Gastroesophageal sphincter (tissue), 4 donors: ENCODE measurements around the gene EFL1. TPM values are rescaled to one million over a fixed set of nuclear protein-coding genes. Genes with fewer than 3 reads are reported as not detected.

Source experiments
- ATAC-seq: fragments of 150-250 bp; one replicate; pipeline ENCODE4 v1.9.1; 2016; ENCODE audit warnings: mild to moderate bottlenecking, moderate library complexity
- H3K27ac ChIP-seq, 4 donors: fragments of 200-600 bp; sonication (generic) in 3 of 4; 1 replicate in 3 of 4; 2 replicates in 1 of 4; pipeline ENCODE4 v1.5.1; 2016 to 2019
- H3K27me3 ChIP-seq: fragments of 200-600 bp; sonication (generic); one replicate; pipeline ENCODE4 v1.5.1; 2019
- H3K36me3 ChIP-seq, 2 donors: fragments of 200-600 bp; sonication (generic); one replicate each; pipeline ENCODE4 v1.5.1; 2019; ENCODE audit warnings: control low read depth in 1 of 2
- H3K4me1 ChIP-seq, 3 donors: fragments of 200-600 bp; sonication (generic); 1 replicate in 2 of 3; 2 replicates in 1 of 3; pipeline ENCODE4 v1.5.1; 2016 to 2019; ENCODE audit warnings: control low read depth in 2 of 3
- H3K4me3 ChIP-seq, 2 donors: fragments of 200-600 bp; sonication (generic); one replicate each; pipeline ENCODE4 v1.5.1; 2019; ENCODE audit warnings: mild to moderate bottlenecking in 1 of 2, moderate library complexity in 1 of 2
- H3K9me3 ChIP-seq, 3 donors: fragments of 200-600 bp; sonication (generic); one replicate each; pipeline ENCODE4 v1.5.1; 2017 to 2019; ENCODE audit warnings: control low read depth in 2 of 3
- CTCF ChIP-seq, 4 experiments: fragments of 200-600 bp in 2 of 4; fragments of 450-650 bp in 2 of 4; sonication (generic) in 1 of 4; IDR thresholded peaks; one replicate each; pipeline ENCODE4 v1.5.1; 2017 to 2019; ENCODE audit warnings: antibody characterized with exemption in 4 of 4, mild to moderate bottlenecking in 2 of 4, moderate library complexity in 2 of 4
- EP300 ChIP-seq: sonication (generic); formaldehyde crosslinking; IDR thresholded peaks from one replicate; pipeline ENCODE4 v1.6.1; 2017; ENCODE audit warnings: antibody characterized with exemption, mild to moderate bottlenecking
- POLR2A ChIP-seq, 2 donors: fragments of 450-650 bp; IDR thresholded peaks; one replicate each; pipeline ENCODE4 v1.6.1; 2017; ENCODE audit warnings: antibody characterized with exemption in 2 of 2, mild to moderate bottlenecking in 2 of 2, moderate library complexity in 1 of 2
- POLR2AphosphoS5 ChIP-seq: sonication (generic); formaldehyde crosslinking; IDR thresholded peaks from one replicate; pipeline ENCODE4 v1.6.1; 2017; ENCODE audit warnings: antibody characterized with exemption
- WGBS, 2 donors: methylation state at CpG; one replicate each; pipeline ENCODE4 v1.1.5; 2018; ENCODE audit warnings: low coverage in 1 of 2; 5-methylcytosine and 5-hydroxymethylcytosine counted together
- total RNA-seq, 4 donors: library from RNA; depleted of rRNA; stranded (reverse); fragments of >200 nt; gene quantifications; one replicate each; pipeline ENCODE4 v1.1.0, GENCODE V29; 2016

Gene EFL1
- total RNA-seq, 4 donors from 2014 or later = 12.1 to 17.7 (median 15.5) TPM

- no peak overlapping the region for H3K4me3 ChIP-seq
- TF ChIP-seq EP300 = no peak
- no peak for TF ChIP-seq POLR2AphosphoS5
- TF ChIP-seq CTCF (IDR thresholded peaks at IDR 0.05) = no peak
- peak overlapping the region in 3 of 4 donors; percentile 0 to 46 (median 31) for H3K27ac ChIP-seq
- H3K36me3 ChIP-seq = peaks cover 0 to 18% of the 10 kb centered on the region in 2 donors
- no peaks in the 10 kb centered on the region for H3K9me3 ChIP-seq
- ATAC-seq = no peak
- peaks cover 0 to 22% (median 7%) of the 10 kb centered on the region in 3 donors for H3K4me1 ChIP-seq
- H3K27me3 ChIP-seq = no peaks in the 10 kb centered on the region
- WGBS, 2 donors = 54 to 61% methylated on average over 4 of the region's 4 CpGs
Measured at GRCh38 chr15:82130248-82130647, 132.3 kb downstream of the EFL1 start.

GRCh38 chr15:82129761-82130160 lies 132.8 kb downstream of the EFL1 start:
- Histone ChIP-seq H3K27me3 (no peaks in the 10 kb centered on the region), H3K36me3 (peaks cover 0 to 14% of the 10 kb centered on the region in 2 donors), H3K9me3 (no peaks in the 10 kb centered on the region), H3K4me3 (no peak overlapping the region), H3K27ac (peak overlapping the region in 3 of 4 donors; percentile 0 to 46 (median 31)), H3K4me1 (peaks cover 0 to 22% (median 7%) of the 10 kb centered on the region in 3 donors)
- 10 to 32% methylated on average over 4 to 5 of the region's 5 CpGs for WGBS, 2 donors
- TF ChIP-seq EP300 (no peak), POLR2AphosphoS5 (peak; percentile 38)
- ATAC-seq = no peak

GRCh38 chr15:82129149-82129692 lies 133.3 kb downstream of the EFL1 start:
- no peaks in the 10 kb centered on the region for H3K9me3 ChIP-seq
- no peak overlapping the region for H3K27ac ChIP-seq
- H3K4me3 ChIP-seq = no peak overlapping the region
- H3K27me3 ChIP-seq = no peaks in the 10 kb centered on the region
- TF ChIP-seq CTCF (IDR thresholded peaks at IDR 0.05) (no peak), POLR2A (IDR thresholded peaks at IDR 0.05) (no peak), POLR2AphosphoS5 (no peak), EP300 (no peak)
- peaks cover 0 to 22% (median 7%) of the 10 kb centered on the region in 3 donors for H3K4me1 ChIP-seq
- H3K36me3 ChIP-seq = peaks cover 0 to 10% of the 10 kb centered on the region in 2 donors
- WGBS, 2 donors = 33 to 38% methylated on average over 1 of the region's 1 CpG
- ATAC-seq = no peak

- Histone ChIP-seq H3K36me3 (peaks cover 0 to 4% of the 10 kb centered on the region in 2 donors), H3K9me3 (no peaks in the 10 kb centered on the region), H3K4me1 (peaks cover 0 to 22% (median 7%) of the 10 kb centered on the region in 3 donors), H3K4me3 (no peak overlapping the region), H3K27ac (no peak overlapping the region), H3K27me3 (no peaks in the 10 kb centered on the region)
- ATAC-seq = no peak
- TF ChIP-seq POLR2AphosphoS5 = no peak
- no peak for TF ChIP-seq POLR2A (IDR thresholded peaks at IDR 0.05)
- no peak for TF ChIP-seq CTCF (IDR thresholded peaks at IDR 0.05)
- WGBS, 2 donors = 69% methylated on average over 2 to 5 of the region's 5 CpGs
Measured at GRCh38 chr15:82128401-82129148, 134.0 kb downstream of the EFL1 start.

GRCh38 chr15:82127581-82127980 lies 135.0 kb downstream of the EFL1 start:
- H3K9me3 ChIP-seq = no peaks in the 10 kb centered on the region
- H3K4me3 ChIP-seq = no peak overlapping the region
- H3K36me3 ChIP-seq = peaks cover 0 to 3% of the 10 kb centered on the region in 2 donors
- peaks cover 0 to 31% (median 7%) of the 10 kb centered on the region in 3 donors for H3K4me1 ChIP-seq
- no peak for ATAC-seq
- no peak overlapping the region for H3K27ac ChIP-seq
- no peak for TF ChIP-seq POLR2AphosphoS5
- TF ChIP-seq CTCF (IDR thresholded peaks at IDR 0.05) = no peak
- TF ChIP-seq EP300 = no peak
- TF ChIP-seq POLR2A (IDR thresholded peaks at IDR 0.05) = no peak
- H3K27me3 ChIP-seq = no peaks in the 10 kb centered on the region
